KG1 (cell line): ENCODE measurements around the gene SULT1C4.
"Not testable (repeated sequence)": the region's sequence is repeated elsewhere in the genome, so short reads cannot be mapped to it uniquely, and the experiment has no call there.

Experiments
- DNase-seq: peaks from one replicate; lab custom pipeline; 2025; lab: John Stamatoyannopoulos, UW

SULT1C4 gene

GRCh38 chr2:108377815-108378630 is at the start of gene SULT1C4:
TSS of gene SULT1C4 (plus strand) at chr2:108377954. CDS start at chr2:108378338, 384 bp downstream.
- no peak for DNase-seq

DNA sequence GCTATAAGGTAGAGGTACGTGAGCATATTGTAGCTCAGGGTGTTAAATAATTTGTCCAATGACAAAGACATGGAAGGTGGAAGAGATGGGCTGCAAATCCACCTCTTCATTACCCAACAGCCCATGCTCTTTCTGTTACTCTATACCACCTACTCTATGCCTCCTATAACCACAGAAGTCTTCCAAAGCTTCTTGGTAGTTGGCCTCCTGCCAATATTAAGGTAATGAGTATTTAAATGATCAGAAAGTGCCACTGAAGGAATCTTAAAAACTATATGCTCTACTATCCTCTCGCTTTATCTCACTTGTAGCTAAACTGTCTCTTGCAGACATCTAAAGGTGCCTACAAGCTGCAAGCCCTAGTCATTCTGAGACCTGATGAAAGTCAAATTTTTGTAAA is 48.0 kb upstream of the SULT1C4 start:
- DNase-seq, result no peak

GRCh38 chr2:108330979-108331378 is 46.8 kb upstream of the SULT1C4 start:
- no peak for DNase-seq

- DNase-seq, result no peak
Observed at GRCh38 chr2:108345951-108346350, 31.8 kb upstream of the SULT1C4 start.

- no peak for DNase-seq
Observed at GRCh38 chr2:108346827-108347226, 30.9 kb upstream of the SULT1C4 start.

- no peak for DNase-seq
Observed at GRCh38 chr2:108347786-108348185, 30.0 kb upstream of the SULT1C4 start.

DNA sequence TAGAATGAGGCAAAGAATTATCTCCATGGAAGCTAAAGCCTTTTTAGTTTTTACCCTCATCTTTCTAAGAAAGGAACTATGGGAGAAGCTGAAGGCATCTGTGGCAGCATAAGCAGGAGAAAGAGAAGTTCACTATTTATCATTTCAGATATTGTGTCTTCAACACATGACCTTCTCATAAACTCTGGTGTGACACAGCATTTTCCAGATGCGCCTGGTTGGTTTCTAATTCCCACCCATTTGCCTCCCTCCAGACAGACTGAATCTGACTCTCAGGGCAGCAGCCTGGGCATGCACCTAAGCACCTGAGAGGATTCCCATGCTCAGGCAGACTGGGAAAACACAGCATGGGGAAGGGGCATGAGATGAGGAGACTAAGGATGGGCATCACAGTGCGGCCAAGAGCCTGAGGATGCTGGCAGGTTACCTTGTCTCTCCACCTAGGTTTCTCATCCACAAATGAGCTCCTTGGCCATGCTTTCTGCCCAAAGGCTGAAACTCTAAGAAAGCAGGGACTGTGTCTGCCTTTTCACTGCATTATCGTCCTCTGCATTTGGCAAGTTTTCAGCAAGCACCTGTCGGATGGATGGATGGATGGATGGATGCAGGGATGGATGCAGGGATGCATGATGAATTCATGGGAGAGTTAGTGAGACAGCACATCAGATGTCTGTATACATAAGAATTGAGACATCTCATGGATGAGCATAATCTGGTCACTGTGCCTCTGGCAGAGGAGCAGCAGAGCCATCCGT is 28.8 kb upstream of the SULT1C4 start:
- no peak for DNase-seq

- DNase-seq, result no peak
Observed at GRCh38 chr2:108349571-108349928, 28.2 kb upstream of the SULT1C4 start.

- no peak for DNase-seq
Observed at GRCh38 chr2:108351889-108352288, 25.9 kb upstream of the SULT1C4 start.

DNA sequence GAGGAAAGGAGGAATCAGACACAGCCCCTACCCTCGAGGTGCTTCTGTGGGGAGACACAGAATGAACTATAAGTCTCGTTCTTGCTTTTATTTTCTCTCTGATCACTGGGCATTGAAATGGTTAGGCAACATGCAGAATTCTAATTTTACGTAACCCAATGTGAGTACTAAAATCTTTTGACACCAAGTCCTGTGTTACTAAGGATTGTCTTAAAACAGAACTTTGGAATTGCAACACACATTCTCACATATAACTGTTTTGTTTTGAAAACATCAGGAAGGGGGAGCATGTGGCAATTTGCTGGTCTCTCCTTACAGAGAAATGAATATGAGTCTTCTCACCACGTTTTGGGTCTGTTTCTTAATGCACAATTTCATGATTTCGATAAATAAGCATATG is 23.6 kb upstream of the SULT1C4 start:
- DNase-seq, result no peak

GRCh38 chr2:108355906-108356734 is 21.6 kb upstream of the SULT1C4 start:
- DNase-seq, result no peak

GRCh38 chr2:108359336-108359735 is 18.4 kb upstream of the SULT1C4 start:
- not testable (repeated sequence) for DNase-seq

- DNase-seq, result no peak
Observed at GRCh38 chr2:108360776-108361468, 16.8 kb upstream of the SULT1C4 start.

- DNase-seq, result no peak
Observed at GRCh38 chr2:108363024-108363907, 14.5 kb upstream of the SULT1C4 start.

GRCh38 chr2:108363908-108364225 is 13.9 kb upstream of the SULT1C4 start:
- no peak for DNase-seq

DNA sequence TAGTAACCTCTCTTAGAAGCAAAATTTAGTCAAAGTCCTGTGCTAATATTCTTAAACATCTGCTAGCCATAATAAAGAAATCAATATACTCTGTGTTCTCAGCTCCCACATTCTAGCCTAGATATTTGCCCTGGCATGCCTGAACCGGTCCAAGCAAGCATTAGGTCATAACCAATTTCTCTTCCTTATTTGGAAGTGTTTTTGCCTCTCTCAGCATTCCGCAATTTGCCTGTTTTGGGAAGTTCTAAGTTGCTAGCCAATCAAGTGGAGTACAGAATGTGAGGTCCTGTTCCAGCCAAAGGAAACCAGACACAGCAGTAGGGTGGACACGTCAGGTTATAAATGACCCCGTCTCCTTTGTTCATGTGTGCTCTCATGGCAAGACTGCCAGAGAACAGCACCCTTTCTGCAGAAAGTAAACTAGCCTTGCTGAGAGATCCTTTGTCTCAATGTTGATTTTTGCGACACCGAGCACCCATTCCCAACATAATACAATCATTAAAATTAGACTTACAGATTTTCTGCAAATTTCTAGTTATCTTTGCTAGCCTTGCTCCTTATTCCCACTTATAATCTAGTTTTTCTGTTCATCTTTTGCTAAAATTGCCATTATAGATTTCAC is 13.0 kb upstream of the SULT1C4 start:
- no peak for DNase-seq

DNA sequence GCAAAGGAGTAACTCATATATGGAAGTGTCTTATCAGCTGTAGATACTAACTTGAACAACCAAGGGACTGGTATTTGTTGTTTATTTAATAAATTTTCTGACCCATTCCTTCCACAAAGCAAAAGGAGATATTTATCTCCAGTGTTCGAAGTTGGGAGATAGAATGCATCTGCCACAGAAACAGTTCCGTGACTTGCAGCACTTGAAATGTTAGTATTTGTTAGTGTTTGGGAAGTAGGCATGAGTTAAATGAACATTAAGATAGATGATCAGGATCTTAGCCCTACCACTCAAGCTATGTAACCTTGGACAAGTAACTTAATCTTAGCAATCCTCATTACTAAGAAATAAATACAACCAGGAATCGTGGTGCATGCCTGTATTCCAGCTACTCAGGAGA is 12.1 kb upstream of the SULT1C4 start:
- DNase-seq, result no peak

- no peak for DNase-seq
Observed at GRCh38 chr2:108367014-108367413, 10.7 kb upstream of the SULT1C4 start.

- DNase-seq, result no peak
Observed at GRCh38 chr2:108367561-108368175, 10.1 kb upstream of the SULT1C4 start.

GRCh38 chr2:108369153-108369552 is 8.6 kb upstream of the SULT1C4 start:
- DNase-seq, result no peak
